ENCODE results near the gene CD83.

Gene CD83

GRCh38 chr6:14135893-14136539, 18.4 kb downstream of the CD83 start:
- H3K36me3 ChIP-seq (ENCODE audit: control insufficient read depth in 1 of 2, insufficient read depth in 2 of 2, low read length in 2 of 2): no peaks in the 10 kb centered on the region
- H3K9me3 ChIP-seq (ENCODE audit: insufficient read depth, low read depth, low read length): peaks cover 2% of the 10 kb centered on the region
- no peaks in the 10 kb centered on the region for H3K79me2 ChIP-seq (ENCODE audit: control insufficient read depth, insufficient read depth, low read length, poor library complexity)
- no peak overlapping the region for H4K91ac ChIP-seq (ENCODE audit: low read depth, low read length)
- H3K4me3 ChIP-seq (ENCODE audit: low read depth, low read length): no peak overlapping the region
- H3K18ac ChIP-seq (ENCODE audit: low read length): no peak overlapping the region
- H3K4ac ChIP-seq (ENCODE audit: low read depth, low read length): no peak overlapping the region
- no peaks in the 10 kb centered on the region for H3K79me1 ChIP-seq (ENCODE audit: low read length)
- H2BK120ac ChIP-seq (ENCODE audit: insufficient read depth, low read length, poor library complexity): no peak overlapping the region
- no peak overlapping the region for H3K27ac ChIP-seq (ENCODE audit: low read depth, low read length)
- H3K14ac ChIP-seq (ENCODE audit: low read length): no peak overlapping the region
- H2BK5ac ChIP-seq (ENCODE audit: low read depth, low read length, poor library complexity): no peak overlapping the region
- H3K23ac ChIP-seq (ENCODE audit: low read length): no peak overlapping the region
- no peak overlapping the region for H4K8ac ChIP-seq (ENCODE audit: low read depth, low read length)
- no peaks in the 10 kb centered on the region for H3K4me1 ChIP-seq (ENCODE audit: control insufficient read depth in 1 of 2, insufficient read depth in 2 of 2, low read length in 2 of 2)
- H2AFZ ChIP-seq (ENCODE audit: insufficient read depth, low read length, poor library complexity): no peak overlapping the region
- no peaks in the 10 kb centered on the region for H3K27me3 ChIP-seq (ENCODE audit: insufficient read depth, low read length)
- H2AK5ac ChIP-seq (ENCODE audit: low read length): no peak overlapping the region
- H2BK12ac ChIP-seq (ENCODE audit: low read length): no peak overlapping the region
- no peak overlapping the region for H3K4me2 ChIP-seq (ENCODE audit: low read length)
- no peak for DNase-seq
- no CpG with 5 or more reads among the region's 9 CpGs for WGBS (ENCODE audit: extremely low coverage, insufficient coverage, insufficient read length)
- no peak overlapping the region for H4K12ac ChIP-seq (ENCODE audit: low read depth, low read length)
- no peak overlapping the region for H3K9ac ChIP-seq (ENCODE audit: low read length)

- WGBS (ENCODE audit: extremely low coverage, insufficient coverage, insufficient read length): no CpG with 5 or more reads among the region's 9 CpGs
- no peak overlapping the region for H3K9ac ChIP-seq (ENCODE audit: low read length)
- no peak for DNase-seq
Measured at GRCh38 chr6:14138701-14139215, 21.2 kb downstream of the CD83 start.

DNA sequence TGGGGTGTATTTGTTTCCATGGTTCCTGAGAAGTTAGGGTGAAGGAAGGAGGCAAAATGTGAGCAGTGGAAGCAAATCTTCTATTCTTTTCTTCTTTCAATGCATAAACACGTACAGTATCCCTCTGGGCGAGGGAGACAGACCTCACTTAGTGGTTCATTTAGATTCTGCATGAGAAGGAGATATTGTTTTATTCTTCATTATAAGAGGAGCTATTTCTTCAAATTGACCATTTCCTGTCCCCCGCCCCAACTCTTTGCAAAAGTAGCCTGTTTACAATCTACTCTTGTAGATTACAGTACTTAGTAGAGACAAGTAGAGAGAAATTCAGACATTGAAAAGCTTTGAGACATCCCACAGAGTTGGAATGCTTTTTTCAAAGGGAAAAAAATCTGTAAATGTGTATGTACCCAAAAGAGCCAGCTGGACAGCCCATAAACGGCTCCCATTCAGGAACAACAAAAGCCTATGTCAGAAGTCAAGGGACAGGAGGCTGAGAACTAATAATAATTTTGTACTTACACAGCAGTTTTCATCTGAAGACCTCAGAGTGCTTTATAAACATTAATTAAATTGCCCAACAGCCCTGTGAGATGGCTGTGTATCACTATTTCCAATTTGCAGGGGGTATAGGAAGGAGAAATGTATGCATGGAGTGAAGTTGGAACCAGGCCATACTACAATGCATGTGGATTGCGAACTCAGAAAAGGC, 23.9 kb downstream of the CD83 start:
- Histone ChIP-seq H3K36me3 (ENCODE audit: control insufficient read depth in 1 of 2, insufficient read depth in 2 of 2, low read length in 2 of 2) (no peaks in the 10 kb centered on the region), H3K4me3 (ENCODE audit: low read depth, low read length) (no peak overlapping the region), H2BK12ac (ENCODE audit: low read length) (no peak overlapping the region), H4K8ac (ENCODE audit: low read depth, low read length) (no peak overlapping the region), H3K14ac (ENCODE audit: low read length) (no peak overlapping the region), H3K27me3 (ENCODE audit: insufficient read depth, low read length) (no peaks in the 10 kb centered on the region), H3K27ac (ENCODE audit: low read depth, low read length) (no peak overlapping the region), H4K91ac (ENCODE audit: low read depth, low read length) (no peak overlapping the region), H3K79me1 (ENCODE audit: low read length) (no peaks in the 10 kb centered on the region), H3K4ac (ENCODE audit: low read depth, low read length) (no peak overlapping the region), H2AFZ (ENCODE audit: insufficient read depth, low read length, poor library complexity) (no peak overlapping the region), H2BK5ac (ENCODE audit: low read depth, low read length, poor library complexity) (no peak overlapping the region), H3K4me2 (ENCODE audit: low read length) (no peak overlapping the region), H3K4me1 (ENCODE audit: control insufficient read depth in 1 of 2, insufficient read depth in 2 of 2, low read length in 2 of 2) (no peaks in the 10 kb centered on the region), H4K12ac (ENCODE audit: low read depth, low read length) (no peak overlapping the region), H3K79me2 (ENCODE audit: control insufficient read depth, insufficient read depth, low read length, poor library complexity) (no peaks in the 10 kb centered on the region), H3K9me3 (ENCODE audit: insufficient read depth, low read depth, low read length) (no peaks in the 10 kb centered on the region), H3K23ac (ENCODE audit: low read length) (no peak overlapping the region), H3K9ac (ENCODE audit: low read length) (no peak overlapping the region), H2AK5ac (ENCODE audit: low read length) (no peak overlapping the region), H2BK120ac (ENCODE audit: insufficient read depth, low read length, poor library complexity) (no peak overlapping the region), H3K18ac (ENCODE audit: low read length) (no peak overlapping the region)
- DNase-seq: no peak
- WGBS (ENCODE audit: extremely low coverage, insufficient coverage, insufficient read length): no CpG with 5 or more reads among the region's 5 CpGs

More at GRCh38 chr6:14138701-14139215, 21.2 kb downstream of the CD83 start:
- Histone ChIP-seq H3K14ac (ENCODE audit: low read length) (no peak overlapping the region), H3K27me3 (ENCODE audit: insufficient read depth, low read length) (no peaks in the 10 kb centered on the region), H3K27ac (ENCODE audit: low read depth, low read length) (no peak overlapping the region), H3K79me2 (ENCODE audit: control insufficient read depth, insufficient read depth, low read length, poor library complexity) (no peaks in the 10 kb centered on the region), H2BK120ac (ENCODE audit: insufficient read depth, low read length, poor library complexity) (no peak overlapping the region), H3K4ac (ENCODE audit: low read depth, low read length) (no peak overlapping the region), H4K8ac (ENCODE audit: low read depth, low read length) (no peak overlapping the region), H3K23ac (ENCODE audit: low read length) (no peak overlapping the region), H2AFZ (ENCODE audit: insufficient read depth, low read length, poor library complexity) (no peak overlapping the region), H3K4me3 (ENCODE audit: low read depth, low read length) (no peak overlapping the region), H2AK5ac (ENCODE audit: low read length) (no peak overlapping the region), H3K36me3 (ENCODE audit: control insufficient read depth in 1 of 2, insufficient read depth in 2 of 2, low read length in 2 of 2) (no peaks in the 10 kb centered on the region), H3K4me1 (ENCODE audit: control insufficient read depth in 1 of 2, insufficient read depth in 2 of 2, low read length in 2 of 2) (no peaks in the 10 kb centered on the region), H3K9me3 (ENCODE audit: insufficient read depth, low read depth, low read length) (peaks cover 2% of the 10 kb centered on the region), H3K79me1 (ENCODE audit: low read length) (no peaks in the 10 kb centered on the region), H4K12ac (ENCODE audit: low read depth, low read length) (no peak overlapping the region), H4K91ac (ENCODE audit: low read depth, low read length) (no peak overlapping the region), H3K18ac (ENCODE audit: low read length) (no peak overlapping the region), H2BK5ac (ENCODE audit: low read depth, low read length, poor library complexity) (no peak overlapping the region), H3K4me2 (ENCODE audit: low read length) (no peak overlapping the region), H2BK12ac (ENCODE audit: low read length) (no peak overlapping the region)

DNA sequence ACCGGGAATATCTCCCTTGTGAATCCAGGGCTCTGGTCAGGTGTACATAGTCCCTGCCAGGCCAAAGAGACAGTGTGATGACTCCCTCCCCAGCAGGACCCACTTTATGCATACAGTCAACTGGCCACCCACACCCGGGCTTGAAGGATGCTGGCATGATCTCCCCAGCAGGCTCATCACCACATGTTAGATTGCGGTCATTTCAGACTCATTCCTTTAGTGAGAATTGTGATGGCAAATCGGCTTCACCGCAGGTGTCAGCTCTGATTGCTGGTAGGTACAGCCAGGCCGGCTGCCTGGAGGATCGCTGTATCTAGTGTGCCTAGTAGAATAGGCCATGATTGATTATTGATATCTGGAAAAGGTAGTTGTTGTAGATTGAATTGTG, 24.5 kb downstream of the CD83 start:
- H3K23ac ChIP-seq (ENCODE audit: low read length): no peak overlapping the region
- H3K27ac ChIP-seq (ENCODE audit: low read depth, low read length): no peak overlapping the region
- H4K91ac ChIP-seq (ENCODE audit: low read depth, low read length): no peak overlapping the region

More for the DNA sequence above, 24.5 kb downstream of the CD83 start:
- Histone ChIP-seq H3K9me3 (ENCODE audit: insufficient read depth, low read depth, low read length) (no peaks in the 10 kb centered on the region), H3K4me3 (ENCODE audit: low read depth, low read length) (no peak overlapping the region), H3K14ac (ENCODE audit: low read length) (no peak overlapping the region), H3K4ac (ENCODE audit: low read depth, low read length) (no peak overlapping the region), H3K79me2 (ENCODE audit: control insufficient read depth, insufficient read depth, low read length, poor library complexity) (no peaks in the 10 kb centered on the region), H2AK5ac (ENCODE audit: low read length) (no peak overlapping the region), H2BK120ac (ENCODE audit: insufficient read depth, low read length, poor library complexity) (no peak overlapping the region), H2BK5ac (ENCODE audit: low read depth, low read length, poor library complexity) (no peak overlapping the region), H2BK12ac (ENCODE audit: low read length) (no peak overlapping the region), H3K36me3 (ENCODE audit: control insufficient read depth in 1 of 2, insufficient read depth in 2 of 2, low read length in 2 of 2) (no peaks in the 10 kb centered on the region), H3K79me1 (ENCODE audit: low read length) (no peaks in the 10 kb centered on the region), H3K4me1 (ENCODE audit: control insufficient read depth in 1 of 2, insufficient read depth in 2 of 2, low read length in 2 of 2) (no peaks in the 10 kb centered on the region), H2AFZ (ENCODE audit: insufficient read depth, low read length, poor library complexity) (no peak overlapping the region), H3K27me3 (ENCODE audit: insufficient read depth, low read length) (no peaks in the 10 kb centered on the region), H4K12ac (ENCODE audit: low read depth, low read length) (no peak overlapping the region), H4K8ac (ENCODE audit: low read depth, low read length) (no peak overlapping the region), H3K18ac (ENCODE audit: low read length) (no peak overlapping the region), H3K4me2 (ENCODE audit: low read length) (no peak overlapping the region), H3K9ac (ENCODE audit: low read length) (no peak overlapping the region)
- no peak for DNase-seq
- WGBS (ENCODE audit: extremely low coverage, insufficient coverage, insufficient read length): no CpG with 5 or more reads among the region's 7 CpGs

Data from trophoblast cell (in vitro differentiated cells and primary cell).